CD14-positive monocyte (primary cell): ENCODE data around the gene STXBP6. TPM values are rescaled to one million over a fixed set of nuclear protein-coding genes. Genes with fewer than 3 reads are reported as not detected.

Experiments
- DNase-seq, 3 donors: peaks; one replicate each; pipeline ENCODE4 v3.0.0-alpha.2; 2011 to 2022
- H2AFZ ChIP-seq: 2 replicates; pipeline ENCODE4 v1.6.0; 2012; ENCODE audit warnings: mild to moderate bottlenecking, low read depth, low read length, inconsistent platforms; ENCODE audit not compliant: insufficient read depth, poor library complexity, severe bottlenecking
- H3K27ac ChIP-seq, 2 donors: 1 replicate in 1 of 2; 2 replicates in 1 of 2; pipeline ENCODE4 v1.5.1; 2012 to 2013; ENCODE audit warnings: low read length in 2 of 2, control low read depth in 1 of 2, inconsistent platforms in 1 of 2, low read depth in 1 of 2, mild to moderate bottlenecking in 1 of 2
- H3K27me3 ChIP-seq, 2 donors: one replicate each; pipeline versions ENCODE4 v1.6.0 to v1.6.1; 2011 to 2013; ENCODE audit warnings: low read length in 2 of 2; ENCODE audit not compliant: control insufficient read depth in 2 of 2, insufficient read depth in 2 of 2
- H3K36me3 ChIP-seq, 2 donors: replicated peaks in 1 of 2; 1 replicate in 1 of 2; 2 replicates in 1 of 2; pipeline versions ENCODE4 v1.5.1 to v1.6.1; 2012 to 2013; ENCODE audit warnings: low read length in 2 of 2, control low read depth in 1 of 2, inconsistent platforms in 1 of 2, mild to moderate bottlenecking in 1 of 2; ENCODE audit not compliant: insufficient read depth in 2 of 2, control insufficient read depth in 1 of 2
- H3K4me1 ChIP-seq, 2 donors: 1 replicate in 1 of 2; 2 replicates in 1 of 2; pipeline versions ENCODE4 v1.5.1 to v1.6.1; 2012 to 2013; ENCODE audit warnings: low read length in 2 of 2, control low read depth in 1 of 2, inconsistent platforms in 1 of 2, mild to moderate bottlenecking in 1 of 2, moderate library complexity in 1 of 2; ENCODE audit not compliant: insufficient read depth in 2 of 2, control insufficient read depth in 1 of 2
- H3K4me2 ChIP-seq: replicated peaks from 2 replicates; pipeline ENCODE3; 2012; ENCODE audit warnings: low read length, moderate library complexity, mild to moderate bottlenecking; ENCODE audit not compliant: poor library complexity, severe bottlenecking; ENCODE audit errors: extremely low read depth
- H3K4me3 ChIP-seq, 3 experiments: fragments of 200-600 bp in 1 of 3; sonication (generic) in 1 of 3; replicated peaks in 1 of 3; 1 replicate in 2 of 3; 2 replicates in 1 of 3; pipeline ENCODE4 v1.5.1; 2011 to 2013; ENCODE audit warnings: low read length in 3 of 3, mild to moderate bottlenecking in 3 of 3, control low read depth in 2 of 3, low read depth in 2 of 3, inconsistent platforms in 1 of 3, moderate library complexity in 1 of 3
- H3K79me2 ChIP-seq: 2 replicates; pipeline ENCODE4 v1.6.0; 2012; ENCODE audit warnings: mild to moderate bottlenecking, control low read depth, inconsistent platforms, low read length, moderate library complexity; ENCODE audit not compliant: insufficient read depth
- H3K9ac ChIP-seq: 2 replicates; pipeline ENCODE4 v1.6.0; 2017; ENCODE audit warnings: low read length, mild to moderate bottlenecking; ENCODE audit not compliant: insufficient read depth, poor library complexity, severe bottlenecking
- H3K9me3 ChIP-seq, 2 donors: replicated peaks in 1 of 2; 1 replicate in 1 of 2; 2 replicates in 1 of 2; pipeline versions ENCODE4 v1.5.1 to v1.6.1; 2012 to 2013; ENCODE audit warnings: low read length in 2 of 2, control low read depth in 1 of 2; ENCODE audit not compliant: control insufficient read depth in 1 of 2, insufficient read depth in 1 of 2
- H4K20me1 ChIP-seq: 2 replicates; pipeline ENCODE4 v1.6.0; 2012; ENCODE audit warnings: mild to moderate bottlenecking, low read length, control low read depth, moderate library complexity; ENCODE audit not compliant: insufficient read depth
- H3K27ac Mint-ChIP-seq, 7 donors: one replicate each; pipeline ENCODE4 v1.8.0; 2020; ENCODE audit warnings: mild to moderate bottlenecking in 7 of 7, mixed read lengths in 7 of 7, moderate library complexity in 6 of 7, inconsistent platforms in 2 of 7
- H3K27me3 Mint-ChIP-seq, 3 donors: one replicate each; pipeline ENCODE4 v1.8.0; 2021 to 2022; ENCODE audit warnings: low read depth in 3 of 3, mild to moderate bottlenecking in 3 of 3, mixed read lengths in 3 of 3, moderate library complexity in 3 of 3, inconsistent platforms in 1 of 3
- H3K36me3 Mint-ChIP-seq, 2 donors: one replicate each; pipeline ENCODE4 v1.8.0; 2020; ENCODE audit warnings: mixed read lengths in 2 of 2, inconsistent platforms in 1 of 2, mild to moderate bottlenecking in 1 of 2
- H3K4me1 Mint-ChIP-seq: one replicate; pipeline ENCODE4 v1.8.0; 2020; ENCODE audit warnings: mild to moderate bottlenecking, mixed read lengths
- H3K4me3 Mint-ChIP-seq, 2 donors: one replicate each; pipeline ENCODE4 v1.8.0; 2020; ENCODE audit warnings: mild to moderate bottlenecking in 2 of 2, mixed read lengths in 2 of 2, moderate library complexity in 1 of 2
- H3K9me3 Mint-ChIP-seq, 7 donors: one replicate each; pipeline ENCODE4 v1.8.0; 2020 to 2022; ENCODE audit warnings: mixed read lengths in 7 of 7, mild to moderate bottlenecking in 6 of 7, moderate library complexity in 6 of 7, inconsistent platforms in 2 of 7
- CTCF ChIP-seq: fragments of 200-600 bp; IDR thresholded peaks from one replicate; pipeline ENCODE4 v1.8.0; 2022; ENCODE audit warnings: antibody characterized with exemption, mild to moderate bottlenecking
- WGBS: methylation state at CpG from one replicate; pipeline ENCODE4 v1.1.5; 2013; ENCODE audit warnings: missing lambda C conversion rate; ENCODE audit not compliant: insufficient coverage; 5-methylcytosine and 5-hydroxymethylcytosine counted together
- intact Hi-C, 2 donors: fragments of 100-400 bp; cut with micrococcal nuclease; formaldehyde crosslinking; loops; one replicate each; pipeline versions ENCODE4 v1.15.0 to v1.15.1; 2023
- polyA plus RNA-seq, 3 donors: library from polyadenylated mRNA; depleted of rRNA in 1 of 3; unstranded in 2 of 3; stranded (reverse) in 1 of 3; fragments of 300-500 nt in 2 of 3; fragments of >200 nt in 1 of 3; fragmentation: Illumina TruSeq in 2 of 3; gene quantifications; 1 replicate in 2 of 3; 2 replicates in 1 of 3; pipeline ENCODE4 v1.2.3, GENCODE V29; 2012 to 2021

STXBP6 gene
- polyA plus RNA-seq, 3 donors = 0.05 to 0.25 (median 0.08) TPM

- peaks cover 0 to 2% (median 0%) of the 10 kb centered on the region in 3 donors for H3K27me3 Mint-ChIP-seq
- H4K20me1 ChIP-seq = no peaks in the 10 kb centered on the region
- WGBS = no CpG with 5 or more reads among the region's 4 CpGs
- H3K4me3 ChIP-seq = no peak overlapping the region
- H3K4me1 ChIP-seq = no peaks in the 10 kb centered on the region
- H3K27ac ChIP-seq = no peak overlapping the region
- no peaks in the 10 kb centered on the region for H3K9me3 ChIP-seq
- no peaks in the 10 kb centered on the region for H3K36me3 ChIP-seq
- no peak for DNase-seq
- H3K9me3 Mint-ChIP-seq = no peaks in the 10 kb centered on the region
- no peak overlapping the region for H3K27ac Mint-ChIP-seq
- H3K79me2 ChIP-seq = no peaks in the 10 kb centered on the region
- H3K4me3 Mint-ChIP-seq = no peak overlapping the region
- H3K4me1 Mint-ChIP-seq = peaks cover 3% of the 10 kb centered on the region
- no peak for TF ChIP-seq CTCF
- H3K9ac ChIP-seq = no peak overlapping the region
- intact Hi-C loops = no loop called here
- no peak overlapping the region for H3K4me2 ChIP-seq
- no peaks in the 10 kb centered on the region for H3K36me3 Mint-ChIP-seq
- no peak overlapping the region for H2AFZ ChIP-seq
- H3K27me3 ChIP-seq = no peaks in the 10 kb centered on the region
These were observed 122.1 kb downstream of the STXBP6 start for GRCh38 chr14:24927809-24928208.

- H3K4me1 Mint-ChIP-seq = no peaks in the 10 kb centered on the region
- no peaks in the 10 kb centered on the region for H3K36me3 Mint-ChIP-seq
These were observed 124.1 kb downstream of the STXBP6 start for GRCh38 chr14:24925771-24926374.

More at GRCh38 chr14:24925771-24926374, 124.1 kb downstream of the STXBP6 start:
- H3K4me3 ChIP-seq = no peak overlapping the region
- no peaks in the 10 kb centered on the region for H4K20me1 ChIP-seq
- peaks cover 2 to 3% (median 2%) of the 10 kb centered on the region in 3 donors for H3K27me3 Mint-ChIP-seq
- no peak overlapping the region for H3K4me3 Mint-ChIP-seq
- no peaks in the 10 kb centered on the region for H3K4me1 ChIP-seq
- intact Hi-C loops = no loop called here
- no peak overlapping the region for H3K4me2 ChIP-seq
- no peaks in the 10 kb centered on the region for H3K9me3 ChIP-seq
- no peak overlapping the region for H3K9ac ChIP-seq
- no peak overlapping the region for H2AFZ ChIP-seq
- no peaks in the 10 kb centered on the region for H3K36me3 ChIP-seq
- no peak overlapping the region for H3K27ac ChIP-seq
- no peaks in the 10 kb centered on the region for H3K27me3 ChIP-seq
- H3K9me3 Mint-ChIP-seq = no peaks in the 10 kb centered on the region
- TF ChIP-seq CTCF = no peak
- H3K27ac Mint-ChIP-seq = no peak overlapping the region
- no peak for DNase-seq
- no peaks in the 10 kb centered on the region for H3K79me2 ChIP-seq
- 93% methylated on average over 2 of the region's 5 CpGs for WGBS
